GM19324 (cell line): ENCODE measurements around the gene CDK17.
"Not testable (repeated sequence)": the region's sequence is repeated elsewhere in the genome, so short reads cannot be mapped to it uniquely, and the experiment has no call there.

Source experiments
- ATAC-seq: cut with Tn5 transposase; IDR thresholded peaks from one replicate; pipeline ENCODE4 v1.9.1; 2021; ENCODE audit warnings: mild to moderate bottlenecking, moderate library complexity; ENCODE audit not compliant: unreplicated experiment, low FRiP score

Gene CDK17

DNA sequence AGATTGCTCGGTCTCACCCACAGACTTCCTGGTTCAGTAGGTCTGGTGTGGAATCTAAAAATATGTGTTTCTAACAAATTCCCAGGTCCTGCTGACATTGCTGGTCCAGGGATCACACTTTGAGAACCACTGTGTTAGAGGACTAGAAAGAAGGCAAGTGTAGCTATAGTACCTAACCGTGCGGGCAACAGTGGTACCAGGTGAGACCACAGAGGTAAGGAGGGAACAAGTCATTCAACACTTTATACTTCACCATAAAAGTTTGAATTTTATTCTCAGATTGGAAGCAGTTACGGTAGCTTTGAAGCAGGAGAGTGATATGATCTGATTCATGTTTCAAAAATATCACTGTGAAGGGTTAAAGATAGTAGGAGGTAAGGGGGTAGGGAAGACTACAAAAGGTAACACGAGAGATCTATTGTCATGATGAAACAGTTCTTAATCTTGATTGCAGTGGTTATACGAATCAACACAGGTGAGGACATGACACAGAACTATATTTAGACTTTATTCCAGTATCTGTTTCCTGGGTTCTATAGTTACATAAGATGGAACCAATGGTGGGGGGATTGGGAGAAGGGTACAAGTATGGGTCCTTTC, 73.5 kb downstream of the CDK17 start:
- ATAC-seq, result no peak

DNA sequence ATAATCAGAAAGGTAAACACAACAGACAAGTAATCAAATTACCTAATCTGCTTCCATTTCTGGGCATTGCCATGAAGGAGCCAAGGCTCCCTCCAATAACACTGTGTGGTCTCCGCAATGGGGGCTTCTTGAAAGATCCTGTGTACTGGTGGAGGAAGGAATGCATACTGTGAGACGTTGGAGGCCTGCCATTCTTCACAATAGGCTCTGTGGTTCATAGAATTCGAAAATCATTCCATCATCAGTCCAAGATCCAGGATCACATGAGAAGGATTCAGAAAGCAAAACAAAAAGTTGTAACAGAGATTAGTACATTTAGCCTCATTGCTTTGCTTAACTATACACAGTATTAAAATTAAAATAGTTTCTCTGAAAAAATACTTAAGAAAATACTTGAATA, 76.3 kb downstream of the CDK17 start:
- no peak for ATAC-seq

DNA sequence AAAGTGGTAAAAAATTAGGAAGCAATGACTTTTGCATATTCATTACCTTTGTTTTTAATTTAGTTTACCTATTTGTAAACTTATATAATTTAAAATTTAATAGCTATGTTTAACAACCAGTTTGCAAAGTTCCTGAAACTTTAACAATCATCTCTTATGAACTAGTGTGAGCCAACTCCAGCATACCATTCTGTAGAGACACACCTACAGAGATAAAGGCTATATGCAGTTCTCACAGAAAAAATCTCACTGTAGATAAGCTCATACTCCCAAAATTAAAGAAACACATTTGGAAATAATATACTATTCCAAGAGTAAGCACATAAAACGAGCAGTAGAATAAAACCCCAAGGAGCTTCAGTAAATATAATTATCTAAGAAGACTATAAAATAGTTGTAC, 77.5 kb downstream of the CDK17 start:
- no peak for ATAC-seq

DNA sequence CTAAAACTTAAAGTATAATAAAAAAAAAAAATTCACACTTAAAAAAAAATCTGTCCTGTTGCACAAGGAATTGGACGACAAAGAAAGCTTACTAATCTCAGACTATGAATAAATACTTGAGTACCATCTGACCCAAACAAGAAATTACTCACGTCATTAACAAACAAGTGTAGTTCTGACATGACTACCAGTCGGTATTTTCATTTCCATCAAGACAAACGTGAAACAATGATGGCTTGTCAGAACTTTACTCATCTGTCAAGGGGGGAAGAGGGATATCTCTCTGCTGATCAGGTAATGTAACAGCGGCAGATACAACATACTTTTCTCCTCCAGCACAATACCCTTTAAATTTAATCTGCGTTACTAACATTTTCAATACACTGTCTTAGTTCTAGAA, 78.3 kb downstream of the CDK17 start:
- no peak for ATAC-seq

DNA sequence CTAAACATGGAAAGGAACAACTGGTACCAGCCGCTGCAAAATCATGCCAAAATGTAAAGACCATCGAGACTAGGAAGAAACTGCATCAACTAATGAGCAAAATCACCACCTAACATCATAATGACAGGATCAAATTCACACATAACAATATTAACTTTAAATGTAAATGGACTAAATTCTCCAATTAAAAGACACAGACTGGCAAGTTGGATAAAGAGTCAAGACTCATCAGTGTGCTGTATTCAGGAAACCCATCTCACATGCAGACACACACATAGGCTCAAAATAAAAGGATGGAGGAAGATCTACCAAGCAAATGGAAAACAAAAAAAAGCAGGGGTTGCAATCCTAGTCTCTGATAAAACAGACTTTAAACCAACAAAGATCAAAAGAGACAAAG, 82.4 kb downstream of the CDK17 start:
- not testable (repeated sequence) for ATAC-seq

DNA sequence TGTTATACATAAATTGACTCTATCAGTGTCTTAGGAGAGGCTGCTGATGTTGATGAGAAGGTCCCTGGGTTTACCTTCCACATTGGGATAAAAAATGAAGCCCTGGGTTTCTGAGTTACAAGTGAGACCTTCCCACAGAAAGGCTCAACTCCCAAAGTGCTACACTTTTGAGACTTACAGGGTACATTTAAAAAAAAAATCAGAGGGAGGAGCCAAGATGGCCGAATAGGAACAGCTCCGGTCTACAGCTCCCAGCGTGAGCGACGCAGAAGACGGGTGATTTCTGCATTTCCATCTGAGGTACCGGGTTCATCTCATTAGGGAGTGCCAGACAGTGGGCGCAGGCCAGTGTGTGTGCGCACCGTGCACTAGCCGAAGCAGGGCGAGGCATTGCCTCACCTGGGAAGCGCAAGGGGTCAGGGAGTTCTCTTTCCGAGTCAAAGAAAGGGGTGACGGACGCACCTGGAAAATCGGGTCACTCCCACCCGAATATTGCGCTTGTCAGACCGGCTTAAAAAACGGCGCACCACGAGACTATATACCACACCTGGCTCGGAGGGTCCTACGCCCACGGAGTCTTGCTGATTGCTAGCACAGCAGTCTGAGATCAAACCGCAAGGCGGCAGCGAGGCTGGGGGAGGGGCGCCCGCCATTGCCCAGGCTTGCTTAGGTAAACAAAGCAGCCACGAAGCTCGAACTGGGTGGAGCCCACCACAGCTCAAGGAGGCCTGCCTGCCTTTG, 84.3 kb downstream of the CDK17 start:
- not testable (repeated sequence) for ATAC-seq

DNA sequence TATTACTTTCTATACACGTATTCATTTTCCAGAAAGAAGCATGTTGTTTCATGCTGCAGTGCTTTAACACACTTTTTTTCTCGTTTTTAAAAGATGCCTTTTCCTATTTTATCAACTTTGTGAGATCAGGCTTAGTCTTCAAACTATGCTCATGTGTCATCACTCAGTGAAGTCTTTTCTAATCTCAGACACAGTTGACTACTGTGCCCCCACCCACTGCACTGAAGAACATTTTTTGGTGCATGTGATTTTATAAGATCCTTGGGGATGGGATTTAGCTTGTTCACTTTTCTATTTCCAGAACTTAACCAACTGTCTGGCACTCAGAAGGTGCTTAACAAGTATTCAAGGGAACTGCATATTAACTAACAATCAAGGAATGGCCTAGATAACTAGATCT, 85.5 kb downstream of the CDK17 start:
- ATAC-seq, result no peak

DNA sequence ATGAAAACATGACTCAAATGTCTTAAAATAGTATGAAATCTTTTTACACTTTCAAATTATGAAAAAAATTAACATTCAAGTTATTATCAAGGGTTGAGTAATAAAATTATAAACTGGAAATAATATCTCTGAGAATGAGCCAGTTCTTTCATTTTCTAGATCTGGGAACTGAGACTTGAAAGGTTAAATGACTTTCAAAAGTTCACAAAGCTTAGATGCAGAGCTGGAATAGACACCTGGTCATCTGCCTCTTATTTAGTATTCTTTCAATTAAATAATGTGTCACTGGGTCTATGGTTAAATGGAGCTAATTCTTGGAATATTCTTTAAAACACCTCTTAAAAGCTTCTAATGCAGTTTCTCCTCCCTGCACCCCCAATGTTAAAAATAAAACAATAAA, 86.6 kb downstream of the CDK17 start:
- ATAC-seq, result no peak

DNA sequence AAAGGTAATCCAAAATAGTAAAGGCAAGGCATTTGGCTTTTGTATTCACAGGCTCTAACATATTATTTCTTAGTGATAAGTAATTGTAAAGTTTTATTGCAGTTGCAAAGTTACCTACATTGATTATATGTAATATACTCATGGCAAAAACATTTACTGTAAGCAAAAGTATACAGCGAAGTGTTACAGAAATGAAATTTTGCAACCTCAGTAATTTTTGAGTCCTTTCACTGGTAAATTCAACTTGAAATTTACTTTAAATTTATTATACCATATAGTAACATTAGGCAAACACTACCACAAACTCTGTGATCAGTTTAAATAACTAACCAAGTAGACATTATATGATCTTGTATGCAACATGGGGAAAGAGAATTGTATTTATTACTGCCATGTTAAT, 89.0 kb downstream of the CDK17 start:
- no peak for ATAC-seq

DNA sequence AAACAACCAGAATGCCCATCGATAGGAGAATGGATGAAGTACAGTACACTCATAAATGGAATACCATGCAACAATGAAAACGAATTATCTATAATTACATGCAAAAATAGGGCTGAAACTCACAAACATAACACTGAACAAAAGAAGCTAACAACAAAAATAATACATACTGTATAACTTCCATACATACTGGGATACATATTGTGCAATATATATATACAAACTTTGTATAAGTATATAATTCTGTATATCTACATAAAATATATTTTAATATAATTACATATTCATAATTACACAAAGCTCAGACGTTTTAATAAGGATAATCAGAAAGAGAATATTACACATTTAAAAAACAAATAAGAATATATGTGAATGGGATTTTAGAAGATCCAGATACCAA, 90.2 kb downstream of the CDK17 start:
- no peak for ATAC-seq

DNA sequence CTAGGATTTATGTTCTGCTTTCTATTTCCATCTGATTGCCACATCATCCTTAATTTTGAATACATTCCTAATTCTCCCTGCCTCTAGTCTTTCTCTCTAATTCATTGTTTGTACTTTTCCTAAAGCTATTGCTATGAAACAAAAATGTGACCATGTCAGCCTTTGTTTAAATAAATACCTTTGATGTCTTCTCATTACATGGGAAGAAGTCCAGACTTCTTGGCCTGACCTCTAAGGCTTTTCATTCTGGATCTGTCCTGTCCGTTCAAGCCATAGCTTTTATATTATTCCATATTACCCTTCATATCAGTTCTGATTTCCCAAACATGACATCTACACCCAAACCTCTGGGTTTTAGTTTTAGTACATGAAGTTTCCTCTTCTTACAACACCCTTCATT, 91.4 kb downstream of the CDK17 start:
- no peak for ATAC-seq

DNA sequence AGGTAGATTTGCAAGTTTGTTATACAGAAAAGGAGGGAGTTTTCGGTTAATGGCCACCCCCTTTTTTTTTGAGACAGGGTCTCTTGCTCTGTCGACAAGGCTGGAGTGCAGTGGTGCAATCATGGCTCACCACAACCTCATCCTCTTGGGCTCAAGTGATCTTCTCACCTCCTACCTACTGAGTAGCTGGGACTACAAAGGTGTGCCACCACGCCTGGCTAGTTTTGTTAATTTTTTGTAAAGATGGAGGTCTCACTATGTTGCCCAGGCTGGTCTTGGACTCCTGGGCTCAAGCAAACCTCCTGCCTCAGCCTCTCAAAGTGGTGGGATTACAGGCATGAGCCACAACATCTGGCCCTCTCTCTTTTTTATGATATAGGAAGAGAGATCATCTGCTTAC, 94.6 kb downstream of the CDK17 start:
- no peak for ATAC-seq

DNA sequence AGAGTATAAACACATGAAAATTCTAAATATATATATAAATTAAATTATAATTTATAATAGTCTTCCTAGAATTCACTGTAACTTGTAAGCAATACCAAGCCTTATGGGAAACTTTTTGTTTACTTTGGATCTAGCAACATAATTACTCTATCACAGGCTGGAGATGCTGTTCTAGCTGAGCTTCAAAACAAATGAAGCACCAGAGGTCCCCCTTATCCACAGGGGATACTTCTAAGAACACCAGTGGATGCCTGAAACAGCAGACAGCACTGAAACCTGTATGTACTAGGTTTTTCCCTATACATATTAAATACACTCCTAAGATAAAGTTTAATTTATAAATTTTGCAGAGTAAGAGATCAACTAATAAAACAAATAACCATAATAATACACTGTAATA, 96.6 kb downstream of the CDK17 start:
- ATAC-seq, result no peak

DNA sequence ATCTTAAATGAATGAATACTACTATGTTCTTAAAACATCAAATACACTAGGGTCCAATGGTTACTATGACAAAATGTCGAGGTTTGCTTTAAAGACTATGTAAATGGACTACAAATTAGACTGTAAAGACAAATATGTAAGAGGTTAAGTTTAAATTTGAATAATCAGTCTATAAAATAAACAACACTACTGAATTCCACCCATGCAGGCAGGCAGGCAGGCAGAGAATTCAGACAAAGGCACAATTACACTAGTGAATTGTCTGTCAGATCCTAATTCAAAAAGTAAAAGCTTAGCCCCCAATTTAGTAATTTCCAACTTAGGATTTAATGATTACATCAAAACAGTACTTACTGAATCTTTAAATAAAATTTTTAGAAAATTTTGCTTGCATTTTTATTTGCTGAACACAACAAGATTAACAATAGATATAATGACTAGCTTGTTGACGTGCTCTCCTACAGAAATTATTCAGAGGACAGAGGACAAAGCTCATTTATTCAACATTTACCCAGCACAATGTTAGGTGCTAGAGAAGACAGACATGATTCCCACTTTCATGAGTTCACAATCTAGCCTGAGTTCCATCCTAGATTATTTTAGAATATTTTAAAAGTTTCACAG, 97.4 kb downstream of the CDK17 start:
- no peak for ATAC-seq

DNA sequence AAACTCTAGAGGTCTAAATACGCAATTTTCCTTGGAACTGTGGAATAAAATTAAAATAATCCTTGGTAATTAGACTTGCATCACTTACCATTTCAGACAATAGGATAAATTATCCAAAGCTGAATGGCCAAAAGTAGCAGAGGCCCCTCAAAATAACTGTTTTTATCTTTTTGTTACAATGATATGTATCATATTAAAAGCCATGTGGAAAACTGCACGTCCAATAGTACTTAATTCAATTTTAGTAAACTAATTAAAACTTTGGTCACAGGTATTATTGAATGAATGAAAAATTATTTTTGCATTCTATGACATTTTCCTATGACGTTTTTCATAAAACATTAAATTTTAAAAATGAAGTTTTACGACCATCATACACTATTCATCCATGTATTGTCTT, 98.5 kb downstream of the CDK17 start:
- ATAC-seq, result no peak

DNA sequence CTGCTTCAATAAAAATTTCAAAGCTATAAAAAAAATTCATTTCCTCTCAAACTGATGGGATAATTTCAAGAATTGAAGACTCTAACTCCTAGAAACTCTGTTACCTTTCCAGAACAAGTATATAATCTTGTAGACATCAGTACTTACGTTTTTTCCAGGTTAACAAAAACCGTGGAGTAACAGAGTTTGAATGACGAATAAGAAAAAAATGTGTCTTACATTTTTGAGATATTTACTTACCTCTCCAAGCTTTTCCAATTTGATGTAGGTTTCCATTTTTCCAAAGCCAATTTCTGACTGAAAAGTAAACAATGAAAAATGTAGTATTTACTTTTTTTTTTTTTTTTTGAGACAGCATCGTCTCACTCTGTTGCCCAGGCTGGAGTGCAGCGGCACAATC, 100.2 kb downstream of the CDK17 start:
- no peak for ATAC-seq

DNA sequence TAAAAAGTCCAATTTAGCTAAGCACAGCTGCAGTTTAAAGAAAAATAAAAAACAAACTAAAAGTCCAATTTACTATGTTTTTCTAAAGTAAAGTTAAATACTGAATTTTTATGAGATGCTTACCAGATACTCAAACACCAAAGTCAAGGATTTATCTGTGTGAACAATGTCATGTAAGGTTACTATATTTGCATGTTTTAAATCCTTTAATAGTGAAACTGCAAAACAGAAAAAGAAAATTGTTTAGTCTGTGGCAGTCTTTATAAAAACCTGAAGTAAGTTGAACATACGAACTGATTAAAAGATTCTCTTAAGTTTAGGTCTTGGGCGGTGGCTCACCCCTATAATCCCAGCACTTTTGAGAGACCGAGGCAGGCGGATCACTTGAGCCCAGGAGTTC, 102.7 kb downstream of the CDK17 start:
- no peak for ATAC-seq

DNA sequence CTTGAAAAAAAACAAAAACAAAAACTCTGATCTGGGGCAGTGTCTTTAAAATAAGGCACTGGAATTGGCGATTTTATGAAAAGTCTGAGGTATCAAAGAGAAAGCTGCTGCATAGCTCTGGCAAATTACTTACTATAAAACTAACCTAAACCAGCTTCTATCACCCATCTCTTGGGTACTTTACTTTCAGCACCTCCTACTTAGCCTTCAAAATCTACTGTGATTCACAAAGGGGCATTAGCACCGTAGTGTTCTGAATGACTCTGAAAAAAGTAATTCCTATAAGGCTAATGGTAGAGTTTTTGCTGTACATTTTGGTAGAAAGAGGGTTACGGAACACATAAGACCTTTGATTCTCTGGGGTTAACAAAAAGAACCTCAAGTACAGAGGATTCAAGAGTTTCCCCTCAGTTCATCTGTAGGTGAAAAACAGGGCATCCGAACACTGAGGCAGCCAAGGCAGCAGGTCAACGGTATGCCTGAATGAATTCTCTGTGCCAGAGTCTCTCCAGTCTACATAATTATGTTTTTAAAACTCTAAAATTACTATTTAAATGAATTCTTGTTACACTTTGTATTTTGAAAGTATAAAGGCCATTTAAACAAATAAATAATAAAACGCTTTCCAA, 104.6 kb downstream of the CDK17 start:
- no peak for ATAC-seq

DNA sequence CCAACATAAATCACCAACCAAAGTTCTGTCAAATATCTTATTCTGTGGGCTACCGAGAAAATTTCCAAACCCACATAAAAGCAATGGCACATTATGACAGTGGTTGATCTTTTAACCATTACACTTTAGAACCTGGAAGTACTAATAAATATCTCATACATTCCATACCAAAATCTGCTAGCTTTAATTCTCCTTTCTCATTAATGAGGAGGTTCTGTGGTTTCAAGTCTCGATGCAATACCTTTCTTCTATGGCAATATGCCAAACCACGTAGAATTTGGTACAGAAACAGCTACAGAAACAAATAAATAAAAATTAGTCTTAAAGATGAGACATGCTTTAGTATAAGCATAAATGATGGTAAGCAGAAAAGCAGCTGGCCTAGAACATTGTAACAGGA, 105.4 kb downstream of the CDK17 start:
- ATAC-seq, result no peak

DNA sequence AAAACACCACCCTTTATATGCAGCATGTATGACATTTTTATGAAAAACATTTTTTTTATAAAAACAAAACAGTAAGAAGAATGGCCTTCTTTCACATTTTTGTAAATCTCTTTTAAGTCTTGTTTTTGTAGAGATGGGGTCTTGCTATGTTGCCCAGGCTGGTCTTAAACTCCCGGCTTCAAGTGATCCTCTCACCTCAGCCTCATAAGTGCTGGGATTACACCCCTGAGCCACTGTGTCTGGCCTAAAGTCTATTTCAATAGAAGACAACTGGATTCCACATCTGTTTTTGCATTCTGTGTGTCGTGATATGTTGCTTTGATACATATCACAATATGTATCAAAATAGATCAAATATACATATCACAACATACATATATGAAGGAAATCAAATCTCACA, 107.1 kb downstream of the CDK17 start:
- no peak for ATAC-seq

DNA sequence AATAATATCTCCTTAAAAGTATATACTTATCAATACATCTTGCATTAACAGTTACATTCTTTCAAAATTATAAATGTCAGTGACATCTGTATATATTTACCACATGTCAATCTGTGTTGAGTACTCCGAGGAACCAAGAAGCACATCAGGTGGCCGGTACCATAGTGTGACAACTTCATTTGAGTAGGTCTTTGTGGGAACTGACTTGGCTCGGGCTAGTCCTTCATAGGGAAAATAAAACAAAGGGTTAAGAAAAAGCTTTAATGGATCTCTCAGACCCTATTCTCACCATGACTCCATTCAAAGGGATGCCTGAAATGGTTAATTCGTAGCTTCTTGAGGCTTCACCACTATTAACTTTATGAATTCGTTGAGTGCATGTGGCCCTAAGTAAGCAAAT, 111.2 kb downstream of the CDK17 start:
- ATAC-seq, result no peak

DNA sequence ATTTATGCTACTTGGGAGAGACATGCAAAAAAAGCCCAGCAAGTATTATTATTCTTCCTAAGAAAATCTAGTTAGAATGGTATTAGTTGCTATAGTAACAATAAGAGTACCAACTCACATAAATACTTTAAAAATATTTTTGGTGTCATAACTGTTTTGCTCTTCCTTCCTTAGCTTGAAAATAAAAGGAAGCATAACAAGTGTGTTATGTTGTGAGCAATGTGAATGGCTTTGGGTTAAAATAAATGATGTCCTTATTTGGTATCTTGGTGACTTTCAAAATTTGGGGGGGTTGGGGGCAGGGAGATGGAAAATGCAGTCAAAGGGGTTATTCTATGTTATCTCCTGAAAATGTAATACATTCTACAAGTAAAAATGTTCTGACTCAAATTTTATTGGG, 115.1 kb downstream of the CDK17 start:
- ATAC-seq, result no peak
